NOMO-1 treated with dmso at 0.1 percent for 144 hours (cell line): Measurements from ENCODE around the gene PAK2.
"Not testable (repeated sequence)": the region's sequence is repeated elsewhere in the genome, so short reads cannot be mapped to it uniquely, and the experiment has no call there.

Experiments used
- DNase-seq: peaks from one replicate; lab custom pipeline; 2025; ENCODE audit not compliant: unreplicated experiment; lab: John Stamatoyannopoulos, UW

Gene PAK2

DNA sequence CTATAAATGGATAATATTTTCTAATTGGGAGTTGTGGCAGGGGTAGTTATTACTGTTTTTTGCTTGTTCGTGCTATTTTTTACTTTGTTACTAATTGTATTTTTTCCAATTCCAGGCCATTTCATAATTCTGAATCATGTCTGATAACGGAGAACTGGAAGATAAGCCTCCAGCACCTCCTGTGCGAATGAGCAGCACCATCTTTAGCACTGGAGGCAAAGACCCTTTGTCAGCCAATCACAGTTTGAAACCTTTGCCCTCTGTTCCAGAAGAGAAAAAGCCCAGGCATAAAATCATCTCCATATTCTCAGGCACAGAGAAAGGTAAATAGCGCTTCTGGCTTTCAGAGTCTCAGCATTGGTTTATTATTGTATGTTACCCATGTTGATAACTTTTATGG is 42.9 kb downstream of the PAK2 start:
- DNase-seq, result no peak

DNA sequence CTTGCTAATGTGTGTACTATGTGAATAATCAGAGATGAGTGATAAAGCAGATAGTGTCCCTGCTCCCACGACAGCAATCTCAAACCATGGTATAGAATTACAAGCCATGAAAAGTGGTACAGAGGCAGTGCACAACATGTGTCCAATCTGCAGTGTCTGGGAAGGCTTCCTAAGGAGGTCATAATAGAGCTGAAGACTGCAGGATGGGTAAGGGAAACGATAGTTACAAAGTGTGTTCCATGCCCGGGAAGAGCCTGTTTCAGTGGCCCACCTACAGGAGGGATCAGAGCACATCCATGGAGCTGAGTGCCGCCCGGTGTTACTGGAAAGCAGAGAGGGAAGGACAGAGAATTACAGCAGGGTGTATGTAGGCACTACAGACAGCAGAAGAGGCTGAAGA is 48.9 kb downstream of the PAK2 start:
- DNase-seq, result no peak

DNA sequence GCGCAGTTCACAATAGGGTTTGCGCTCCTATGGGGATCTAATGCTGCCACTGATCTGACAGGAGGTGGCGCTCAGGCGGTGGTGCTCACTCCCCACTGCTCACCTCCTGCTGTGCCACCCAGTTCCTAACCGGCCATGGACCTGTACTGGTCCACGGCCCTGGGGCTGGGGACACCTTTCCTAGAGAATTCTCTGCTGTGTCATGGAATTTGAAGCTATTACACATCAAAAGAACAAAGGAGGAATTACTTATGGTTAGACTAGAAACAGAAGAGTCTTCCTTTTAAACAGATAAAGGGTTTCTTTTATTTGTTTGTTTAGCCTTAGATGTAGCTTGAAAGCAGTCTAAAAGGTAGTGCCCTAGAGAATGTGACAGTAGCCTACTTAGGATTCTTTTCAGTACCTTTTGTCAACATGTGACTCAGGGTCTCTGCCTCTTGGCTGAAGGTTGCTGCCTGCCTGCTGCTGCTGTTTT is 50.3 kb downstream of the PAK2 start:
- DNase-seq, result no peak

DNA sequence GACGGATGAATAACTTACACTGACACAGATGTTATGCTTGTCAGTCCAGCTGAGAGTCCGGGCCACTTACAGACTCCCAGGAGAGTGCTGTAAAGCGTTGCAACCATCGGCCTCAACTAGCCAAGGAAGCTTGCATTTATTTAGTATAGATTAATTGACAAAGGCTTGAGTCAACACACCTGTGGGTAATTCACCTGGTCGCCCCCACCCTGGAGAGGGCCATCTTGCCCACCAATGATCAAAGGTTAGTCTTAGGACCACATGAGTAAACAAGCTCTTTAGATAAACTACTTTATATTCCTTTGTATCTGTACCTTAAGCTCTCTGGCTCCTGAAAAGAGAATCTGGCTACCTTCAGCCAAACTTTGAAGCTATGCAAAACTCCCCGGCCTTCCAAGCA is 51.0 kb downstream of the PAK2 start:
- no peak for DNase-seq

DNA sequence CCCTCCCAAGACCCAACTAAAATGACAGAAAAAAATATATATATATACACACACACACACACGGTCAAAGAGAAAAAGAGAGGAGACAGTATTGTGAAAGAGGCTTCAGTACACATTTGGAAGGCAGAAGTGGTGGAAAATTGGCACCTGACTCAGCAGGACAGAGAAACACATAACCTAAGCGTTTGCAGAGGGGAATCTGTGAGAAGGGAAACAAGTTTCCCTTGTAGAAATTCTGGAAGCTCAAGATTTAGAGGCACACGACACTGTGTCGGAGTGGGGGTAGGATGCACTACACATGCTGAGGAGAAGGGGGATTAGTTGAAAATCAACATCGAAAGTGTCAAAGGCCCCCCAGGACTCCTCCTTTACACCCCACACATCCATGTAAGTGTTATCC is 53.1 kb downstream of the PAK2 start:
- DNase-seq, result no peak

DNA sequence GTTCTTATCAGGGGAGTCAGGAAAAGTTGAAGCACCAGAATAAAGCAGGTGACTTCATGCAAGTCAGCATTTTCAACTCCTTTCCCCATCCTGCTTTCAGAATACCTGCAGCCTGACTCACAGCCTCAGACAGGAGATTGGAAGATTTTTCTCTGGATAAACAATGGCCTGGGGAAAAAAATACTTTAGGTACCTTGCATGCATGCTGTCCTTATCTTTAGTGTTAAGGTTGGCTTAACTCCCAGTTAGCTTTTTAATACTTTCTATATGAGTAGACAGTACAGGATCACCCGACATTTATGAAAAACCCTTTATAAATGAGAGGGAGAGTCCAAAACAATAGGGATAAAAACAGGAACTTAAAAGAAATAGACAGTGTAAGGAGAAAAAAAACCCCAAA is 53.6 kb downstream of the PAK2 start:
- no peak for DNase-seq

DNA sequence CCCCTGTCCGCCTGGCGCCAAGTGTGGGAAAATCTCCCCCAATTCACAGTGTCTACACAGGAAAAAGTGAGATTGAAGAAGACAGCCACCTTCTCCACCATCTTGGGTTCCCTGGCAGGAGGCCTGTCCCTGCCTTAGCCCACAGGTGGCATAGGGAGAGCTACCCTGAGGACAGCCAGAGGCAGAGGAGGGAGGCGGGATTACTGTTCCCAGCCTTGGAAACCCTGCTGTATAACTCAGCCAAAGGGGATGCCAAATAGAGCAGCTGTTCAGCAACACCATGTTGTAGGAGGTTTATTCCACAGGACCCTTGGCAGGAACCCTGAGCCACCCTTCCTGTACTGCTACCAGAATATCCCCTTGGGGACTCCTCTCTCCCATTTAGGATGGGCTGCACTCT is 54.8 kb downstream of the PAK2 start:
- DNase-seq, result no peak

DNA sequence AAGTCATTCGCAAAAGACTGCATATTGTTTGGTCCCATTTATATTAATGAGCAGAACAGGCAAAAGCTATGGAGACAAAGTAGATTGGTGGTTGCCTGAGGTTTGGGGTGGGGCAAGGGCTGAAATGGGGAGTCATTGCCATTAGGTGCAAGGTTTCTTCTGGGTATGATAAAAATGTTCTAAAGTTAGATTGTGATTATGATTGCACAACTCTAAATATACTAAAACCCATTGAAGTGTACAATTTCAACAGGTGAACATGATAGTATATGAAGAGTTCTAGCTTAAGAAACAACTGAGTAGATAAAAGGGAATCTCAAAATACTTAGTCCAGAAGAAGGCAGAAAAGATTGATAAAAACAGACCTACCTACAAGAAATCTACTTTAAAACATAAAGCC is 56.7 kb downstream of the PAK2 start:
- no peak for DNase-seq

DNA sequence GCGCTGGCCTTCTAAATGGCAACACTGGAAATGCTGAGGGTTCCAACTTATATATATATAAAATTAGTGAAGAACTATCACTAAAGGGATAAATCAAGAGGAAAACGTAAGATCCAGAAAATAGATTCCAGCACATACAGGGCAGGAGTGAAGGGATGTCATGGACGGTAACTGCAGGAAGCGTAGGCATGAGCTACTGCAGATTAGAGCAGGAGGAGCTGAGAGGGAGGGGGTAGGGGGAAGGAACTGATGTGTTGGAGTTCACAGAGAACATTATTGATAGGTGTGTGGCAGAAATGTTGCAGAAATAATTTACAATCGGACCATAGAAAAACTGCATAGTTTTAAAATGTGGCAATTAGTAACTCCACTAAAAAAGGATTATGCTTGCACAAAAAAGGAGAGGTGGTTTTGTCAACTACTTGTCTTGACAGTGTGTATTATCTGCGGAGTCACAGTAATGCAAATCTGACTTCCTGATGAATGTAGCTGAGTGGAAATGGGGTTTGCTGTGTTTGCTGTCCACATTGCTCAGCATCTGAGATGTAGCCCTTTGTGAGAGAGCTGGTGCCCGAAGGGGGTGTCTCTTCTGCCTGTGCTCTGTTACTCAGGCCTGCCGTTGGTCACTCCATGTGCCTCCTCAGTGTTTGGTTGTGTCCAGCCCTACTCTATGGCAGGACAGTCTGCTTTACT is 61.2 kb downstream of the PAK2 start:
- DNase-seq, result no peak

DNA sequence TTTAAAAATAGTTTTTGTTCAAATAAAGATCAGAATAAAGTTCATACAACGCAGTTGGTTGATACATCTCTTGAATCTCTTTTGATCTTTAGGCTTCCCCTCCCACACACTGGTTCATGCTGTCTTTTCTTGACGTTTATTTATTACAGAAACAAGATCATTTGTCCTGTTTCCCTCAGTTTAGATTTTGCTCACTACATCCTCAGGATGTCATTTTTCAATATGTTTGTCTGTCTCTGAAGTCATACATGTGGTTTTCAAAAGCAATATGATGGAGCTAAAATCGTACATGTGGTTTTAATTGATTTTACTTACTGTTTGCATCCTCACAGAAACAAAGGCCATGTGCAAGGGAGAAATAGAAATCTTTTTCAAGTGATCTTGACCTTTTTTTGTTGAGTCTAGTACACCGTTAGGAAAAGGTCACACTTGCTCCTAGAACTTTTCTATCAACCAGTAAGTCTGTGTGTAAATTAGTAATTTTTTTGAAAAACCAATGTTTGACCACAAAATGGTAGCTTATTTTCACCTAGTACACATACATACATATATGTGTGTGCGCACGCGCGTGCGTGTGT is 64.3 kb downstream of the PAK2 start:
- DNase-seq, result no peak

DNA sequence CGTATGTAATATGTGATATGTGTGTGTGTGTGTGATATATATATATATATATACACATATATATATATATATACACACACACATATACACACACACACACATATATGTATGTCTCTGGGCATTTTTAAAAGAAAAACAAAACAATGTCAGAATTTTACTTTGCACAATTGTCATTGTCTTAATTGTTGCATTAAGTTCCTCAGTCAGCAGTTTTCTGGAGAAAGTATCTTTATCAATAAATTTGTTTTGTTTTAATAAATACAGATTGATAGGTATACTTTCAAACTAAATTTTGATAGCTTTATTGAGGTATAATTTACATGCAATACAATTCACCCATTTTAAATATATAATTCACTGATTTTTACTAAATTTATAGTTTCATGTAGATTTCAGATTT is 65.1 kb downstream of the PAK2 start:
- no peak for DNase-seq

DNA sequence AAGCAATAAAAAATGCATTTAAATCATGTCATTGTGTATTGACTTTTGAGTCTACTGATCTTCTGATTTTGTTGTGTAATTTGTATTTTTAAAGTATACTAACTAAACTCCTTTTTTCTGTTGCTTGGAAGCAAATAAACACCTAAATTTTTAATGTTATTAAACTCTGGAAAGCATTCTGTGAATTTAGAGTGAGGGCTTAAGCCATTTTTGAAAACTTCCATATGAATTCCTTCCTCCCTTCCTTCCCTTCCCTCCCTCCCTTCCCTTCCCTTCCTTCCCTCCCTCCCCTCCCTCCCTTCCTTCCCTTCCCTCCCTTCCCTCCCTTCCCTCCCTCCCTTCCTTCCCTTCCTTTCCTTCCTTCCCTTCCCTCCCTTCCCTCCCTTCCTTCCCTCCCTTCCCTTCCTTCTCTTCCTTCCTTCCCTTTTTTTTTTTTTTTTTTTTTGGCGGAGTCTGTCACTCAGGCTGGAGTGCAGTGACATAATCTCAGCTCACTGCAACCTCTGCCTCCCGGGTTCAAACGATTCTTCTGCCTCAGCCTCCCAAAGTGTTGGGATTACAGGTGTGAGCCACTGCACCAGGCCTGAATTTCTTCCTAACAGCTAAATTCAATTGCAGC is 71.4 kb downstream of the PAK2 start:
- DNase-seq, result no peak

DNA sequence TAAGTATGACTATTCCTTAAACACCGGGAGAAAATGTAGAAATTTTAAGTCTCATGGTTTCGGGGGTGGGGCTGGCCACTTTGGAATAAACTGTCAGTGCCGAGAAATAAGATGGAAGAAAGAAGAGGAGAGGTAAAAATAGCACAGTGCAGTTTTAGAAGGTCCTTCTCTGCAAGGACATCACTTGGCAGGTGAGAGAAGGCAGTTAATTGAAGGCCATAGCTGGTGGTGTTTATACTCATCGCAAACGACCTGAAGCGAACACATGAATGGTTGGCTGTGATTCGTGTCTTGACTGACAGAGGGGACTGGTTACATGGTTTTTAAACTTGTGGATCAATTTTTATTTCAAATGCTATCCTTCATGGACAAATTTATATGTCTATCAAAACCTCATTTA is 73.2 kb downstream of the PAK2 start:
- DNase-seq, result no peak

DNA sequence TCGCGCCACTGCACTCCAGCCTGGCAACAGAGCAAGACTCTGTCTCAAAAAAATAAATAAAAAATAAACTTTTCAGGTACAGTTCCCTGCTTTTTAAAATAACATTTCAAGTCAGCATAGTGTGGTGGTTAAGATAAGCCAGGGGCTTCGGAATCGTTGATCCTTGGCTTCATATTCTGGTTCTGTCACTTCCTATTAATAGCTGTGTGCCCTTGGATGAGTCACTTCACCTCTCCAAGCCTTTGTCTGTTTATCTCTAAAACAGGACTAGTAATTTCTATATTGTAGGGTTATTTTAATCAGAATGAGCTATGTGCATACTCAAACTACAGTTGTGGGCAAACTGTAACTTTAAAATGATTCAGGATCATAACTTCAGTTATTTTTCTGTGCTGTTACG is 74.2 kb downstream of the PAK2 start:
- no peak for DNase-seq

DNA sequence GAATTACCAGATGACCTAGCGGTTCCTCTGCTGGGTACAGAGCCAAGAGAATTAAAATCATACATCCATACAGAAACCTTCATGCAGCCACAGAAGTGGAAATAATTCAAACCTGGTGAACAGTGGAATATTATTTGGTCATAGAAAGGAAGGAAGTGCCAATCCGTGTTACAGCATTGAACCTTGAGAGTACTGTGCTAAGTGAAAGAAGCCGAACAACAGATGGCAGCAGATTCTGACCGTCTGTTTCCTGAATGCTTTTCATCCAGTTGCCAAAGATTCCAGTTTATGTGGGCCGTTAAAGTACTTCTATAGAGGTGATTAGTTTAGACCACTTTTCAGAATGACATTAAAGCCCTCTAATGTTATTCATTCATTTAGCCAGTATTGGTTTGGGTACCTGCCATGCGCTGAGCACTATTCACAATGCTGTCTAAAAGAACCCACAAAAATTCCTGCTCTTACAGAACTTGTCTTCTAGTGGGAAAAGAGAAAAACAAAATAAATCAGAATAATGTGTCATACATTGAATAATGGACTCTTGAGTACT is 82.2 kb downstream of the PAK2 start:
- no peak for DNase-seq

DNA sequence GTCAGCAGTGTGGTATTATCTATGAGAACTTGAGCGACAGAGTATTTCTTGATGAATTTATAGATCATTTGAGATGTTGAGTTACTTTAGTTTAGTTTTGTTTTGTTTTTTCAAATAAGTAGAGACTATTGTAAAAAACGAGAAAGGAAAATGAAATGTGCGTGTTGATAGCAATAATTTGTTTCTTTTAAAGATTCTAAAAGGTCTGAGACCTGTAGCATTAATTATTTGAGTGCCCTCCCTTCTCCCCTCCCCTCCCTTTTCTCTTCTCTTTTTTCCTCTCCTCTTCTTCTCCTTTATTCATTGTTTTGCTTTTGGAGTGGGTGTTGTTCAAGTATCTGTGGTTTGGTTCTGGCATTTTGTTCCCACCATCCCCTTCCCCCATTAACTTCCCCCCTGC is 90.0 kb downstream of the PAK2 start:
- DNase-seq, result not testable (repeated sequence)

DNA sequence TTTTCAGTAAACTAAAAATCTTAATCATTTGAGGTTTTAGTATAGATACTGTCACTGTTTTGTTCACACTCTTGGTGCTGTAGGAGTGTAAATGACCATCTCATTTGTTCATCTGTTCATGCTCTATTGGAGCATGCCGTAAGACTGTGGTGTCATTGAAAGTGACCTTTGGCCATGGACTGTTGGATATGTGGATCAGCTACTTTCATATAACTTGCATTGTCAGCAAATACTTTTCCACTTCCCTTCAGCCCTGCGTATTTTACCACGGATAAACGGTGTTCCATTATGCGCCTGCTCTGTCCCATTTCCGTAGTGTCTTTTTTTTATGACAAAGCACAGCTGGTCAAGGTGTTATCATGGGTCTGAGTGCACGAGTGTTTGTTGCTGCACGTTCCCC is 95.4 kb downstream of the PAK2 start:
- no peak for DNase-seq

DNA sequence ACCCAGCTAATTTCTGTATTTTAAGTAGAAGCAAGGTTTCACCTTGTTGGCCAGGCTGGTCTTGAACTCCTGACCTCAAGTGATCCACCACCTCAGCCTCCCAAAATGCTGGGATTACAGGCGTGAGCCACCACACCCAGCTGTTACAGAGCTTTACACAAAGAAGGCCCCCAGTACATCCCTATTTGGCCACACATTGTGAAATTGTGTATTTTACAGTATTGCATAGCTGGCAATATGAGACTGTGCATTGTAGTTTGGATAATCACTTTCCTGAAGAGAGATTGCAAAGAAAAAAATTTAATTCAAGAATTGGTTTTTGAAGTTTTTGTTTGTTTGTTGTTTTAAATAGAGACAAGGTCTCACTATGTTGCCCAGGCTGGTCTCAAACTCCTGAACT is 97.0 kb downstream of the PAK2 start:
- not testable (repeated sequence) for DNase-seq

DNA sequence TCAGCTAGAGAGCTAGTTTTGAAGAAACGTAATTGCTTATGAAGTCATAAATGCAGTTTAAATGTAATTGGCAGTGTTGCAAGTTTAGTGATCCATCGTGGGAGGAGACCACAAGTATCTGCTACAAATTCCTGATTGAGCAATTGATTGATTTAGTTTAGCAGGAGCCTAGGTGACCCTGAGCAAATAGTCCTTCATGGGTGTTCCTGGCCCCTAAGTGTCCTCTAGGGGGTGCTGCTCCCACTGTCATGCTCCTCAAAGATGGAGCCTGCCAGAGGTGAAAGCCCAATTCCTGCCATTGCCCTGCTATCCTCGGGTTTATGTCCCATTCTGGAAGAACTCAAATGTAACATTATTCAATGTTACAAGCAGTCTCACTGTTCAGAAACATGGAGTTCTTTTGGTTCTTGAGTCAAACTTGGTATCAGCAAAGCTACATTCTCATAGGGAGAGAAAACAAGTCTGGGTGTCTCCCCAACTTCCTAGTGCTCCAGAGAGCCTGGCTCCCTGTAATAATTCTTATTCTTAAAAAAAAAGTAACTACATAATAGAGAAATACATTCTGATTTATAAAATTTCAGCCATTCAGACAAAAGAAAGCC is 98.3 kb downstream of the PAK2 start:
- DNase-seq, result peak; percentile 66

DNA sequence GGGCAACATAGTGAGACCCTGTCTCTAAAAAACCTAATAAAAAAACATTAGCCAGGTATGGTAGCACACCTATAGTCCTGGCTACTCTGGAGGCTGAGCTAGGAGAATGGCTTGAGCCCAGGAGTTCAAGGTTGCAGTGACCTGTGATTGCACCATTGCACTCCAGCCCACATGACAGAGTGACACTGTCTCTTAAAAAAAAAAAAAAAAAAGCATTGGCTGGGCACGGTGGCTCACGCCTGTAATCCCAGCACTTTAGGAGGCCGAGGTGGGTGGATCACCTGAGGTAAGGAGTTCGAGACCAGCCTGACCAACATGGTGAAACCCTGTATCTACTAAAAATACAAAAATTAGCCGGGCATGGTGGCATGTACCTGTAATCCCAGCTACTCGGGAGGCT is 99.7 kb downstream of the PAK2 start:
- DNase-seq, result not testable (repeated sequence)

DNA sequence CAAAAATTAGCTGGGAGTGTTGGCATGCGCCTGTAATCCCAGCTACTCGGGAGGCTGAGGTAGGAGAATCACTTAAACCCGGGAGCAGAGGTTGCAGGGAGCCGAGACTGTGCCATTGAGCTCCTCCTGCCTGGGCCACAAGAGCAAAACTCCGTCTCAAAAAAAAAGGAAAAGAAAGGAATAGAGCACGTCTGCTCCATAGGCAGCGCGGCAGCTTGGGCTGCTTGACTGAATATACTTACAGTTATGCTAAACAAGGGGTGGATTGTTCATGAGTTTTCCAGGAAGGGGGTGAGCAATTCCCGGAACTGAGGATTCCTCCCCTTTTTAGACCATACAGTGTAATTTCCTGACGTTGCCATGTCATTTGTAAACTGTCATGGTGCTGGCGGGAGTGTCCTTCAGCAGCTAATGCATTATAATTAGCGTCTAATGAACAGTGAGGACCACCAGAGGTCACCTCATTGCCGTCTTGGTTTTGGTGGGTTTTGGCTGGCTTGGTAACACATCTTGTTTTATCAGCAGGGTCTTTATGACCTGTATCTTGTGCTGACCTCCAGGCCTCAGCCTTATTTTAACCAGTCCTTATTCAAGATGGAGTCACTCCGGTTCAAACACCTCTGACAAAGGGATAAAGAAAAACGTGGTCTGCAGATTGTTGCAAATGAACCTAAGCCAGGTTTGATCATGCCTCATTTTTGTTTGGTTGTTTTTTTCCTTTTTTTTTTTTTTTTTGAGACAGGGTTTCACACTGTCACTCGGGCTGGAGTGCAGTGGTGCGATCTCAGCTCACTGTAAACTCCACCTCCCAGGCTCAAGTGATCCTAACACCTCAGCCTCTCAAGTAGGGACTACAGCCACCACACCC is 103.1 kb downstream of the PAK2 start:
- no peak for DNase-seq
